ENCODE results near the gene CDKAL1. TPM values are rescaled to one million over a fixed set of nuclear protein-coding genes. Genes with fewer than 3 reads are reported as not detected.
"Not testable (repeated sequence)": the region's sequence is repeated elsewhere in the genome, so short reads cannot be mapped to it uniquely, and the experiment has no call there.

The CDKAL1 gene
- total RNA-seq, 1 experiment from 2014 or later, result 21.8 TPM

DNA sequence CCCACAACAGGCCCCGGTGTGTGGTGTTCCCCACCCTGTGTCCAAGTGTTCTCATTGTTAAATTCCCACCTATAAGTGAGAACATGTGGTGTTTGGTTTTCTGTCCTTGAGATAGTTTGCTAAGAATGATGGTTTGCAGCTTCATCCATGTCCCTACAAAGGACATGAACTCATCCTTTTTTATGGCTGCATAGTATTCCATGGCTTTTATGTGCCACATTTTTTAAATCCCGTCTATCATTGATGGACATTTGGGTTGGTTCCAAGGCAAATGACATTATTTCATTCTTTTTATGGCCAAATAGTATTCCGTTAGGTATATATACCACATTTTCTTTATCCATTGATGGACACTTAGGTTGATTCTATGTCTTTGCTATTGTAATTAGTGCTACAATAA is 186.9 kb downstream of the CDKAL1 start:
- not testable (repeated sequence) for H3K4me1 ChIP-seq; H3K27me3 ChIP-seq; DNase-seq; H3K36me3 ChIP-seq; H3K27ac ChIP-seq; H3K4me3 ChIP-seq; H3K9me3 ChIP-seq (replicated peaks)

- Histone ChIP-seq H3K27ac (no peak overlapping the region), H3K36me3 (no peaks in the 10 kb centered on the region), H3K4me3 (no peak overlapping the region), H3K9me3 (replicated peaks) (no peaks in the 10 kb centered on the region), H3K4me1 (peaks cover 6% of the 10 kb centered on the region; the same call in 1 of the 2 replicates), H3K27me3 (no peaks in the 10 kb centered on the region)
- DNase-seq, result no peak
Observed at GRCh38 chr6:20722455-20722854, 188.2 kb downstream of the CDKAL1 start.

GRCh38 chr6:20723236-20723635 is 189.0 kb downstream of the CDKAL1 start:
- H3K36me3 ChIP-seq, result no peaks in the 10 kb centered on the region
- no peaks in the 10 kb centered on the region for H3K9me3 ChIP-seq (replicated peaks)
- H3K4me1 ChIP-seq, result peaks cover 6% of the 10 kb centered on the region; the same call in 1 of the 2 replicates
- no peak overlapping the region for H3K4me3 ChIP-seq
- no peaks in the 10 kb centered on the region for H3K27me3 ChIP-seq
- no peak for DNase-seq
- no peak overlapping the region for H3K27ac ChIP-seq

- H3K4me3 ChIP-seq, result no peak overlapping the region
- no peaks in the 10 kb centered on the region for H3K4me1 ChIP-seq
- H3K9me3 ChIP-seq (replicated peaks), result no peaks in the 10 kb centered on the region
- DNase-seq, result no peak
- H3K36me3 ChIP-seq, result no peaks in the 10 kb centered on the region
- no peaks in the 10 kb centered on the region for H3K27me3 ChIP-seq
- no peak overlapping the region for H3K27ac ChIP-seq
Observed at GRCh38 chr6:20724443-20725190, 190.4 kb downstream of the CDKAL1 start.

GRCh38 chr6:20725235-20725634 is 191.0 kb downstream of the CDKAL1 start:
- not testable (repeated sequence) for DNase-seq; H3K36me3 ChIP-seq; H3K4me3 ChIP-seq; H3K4me1 ChIP-seq; H3K27me3 ChIP-seq; H3K27ac ChIP-seq; H3K9me3 ChIP-seq (replicated peaks)

DNA sequence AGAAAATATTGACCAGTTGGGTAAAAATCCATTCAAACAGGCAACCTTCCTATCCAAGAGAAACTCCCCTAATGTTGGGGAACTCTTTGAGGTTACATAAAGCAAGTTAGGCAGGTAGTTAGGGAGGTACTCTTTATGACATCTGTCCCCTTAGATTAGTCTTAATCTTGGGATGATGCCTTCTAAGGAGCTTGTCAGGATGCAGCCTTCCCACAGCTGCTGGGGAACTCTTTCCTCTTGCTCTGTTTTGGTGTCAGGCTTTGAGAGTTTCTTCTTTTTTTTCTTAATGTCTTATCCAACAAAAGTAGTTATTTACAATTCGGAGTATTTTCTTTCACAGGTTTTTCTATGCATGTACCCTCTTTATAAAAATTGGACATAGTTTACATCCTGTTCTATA is 194.8 kb downstream of the CDKAL1 start:
- Histone ChIP-seq H3K27me3 (no peaks in the 10 kb centered on the region), H3K9me3 (replicated peaks) (no peaks in the 10 kb centered on the region)
- no peak for DNase-seq

GRCh38 chr6:20732362-20732761 is 198.1 kb downstream of the CDKAL1 start:
- peak; percentile 72 for DNase-seq
- not testable (repeated sequence) for H3K9me3 ChIP-seq (replicated peaks); H3K4me1 ChIP-seq; H3K4me3 ChIP-seq; H3K36me3 ChIP-seq; H3K27me3 ChIP-seq
- H3K27ac ChIP-seq, result peak overlapping the region; percentile 66

More for the DNA sequence above, 194.8 kb downstream of the CDKAL1 start:
- no peaks in the 10 kb centered on the region for H3K36me3 ChIP-seq
- no peak overlapping the region for H3K4me3 ChIP-seq
- peaks cover 9% of the 10 kb centered on the region for H3K4me1 ChIP-seq
- H3K27ac ChIP-seq, result no peak overlapping the region

DNA sequence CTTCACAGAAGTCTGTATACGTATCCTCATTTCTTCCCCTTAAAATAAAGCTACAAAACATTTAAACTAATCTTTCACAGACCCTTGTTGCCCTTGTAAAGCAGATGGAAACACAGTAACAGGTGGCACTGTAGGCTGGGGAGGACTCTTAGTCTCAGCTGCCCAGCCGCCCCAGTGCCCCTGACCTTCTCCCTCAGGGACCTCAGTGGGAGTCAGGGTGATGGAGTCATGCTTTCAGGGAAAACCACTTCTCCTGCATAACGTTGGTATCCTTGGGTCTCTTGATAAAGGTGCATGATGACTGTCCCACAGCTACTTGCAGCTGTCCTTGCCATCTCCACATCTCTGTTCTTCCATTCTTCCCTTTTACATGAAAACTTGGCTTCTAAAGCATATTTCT is 198.6 kb downstream of the CDKAL1 start:
- DNase-seq, result peak; percentile 62 to 69
- Histone ChIP-seq H3K27ac (peak overlapping the region; percentile 66), H3K4me1 (peaks cover 9% of the 10 kb centered on the region), H3K9me3 (replicated peaks) (no peaks in the 10 kb centered on the region), H3K27me3 (no peaks in the 10 kb centered on the region), H3K4me3 (no peak overlapping the region), H3K36me3 (no peaks in the 10 kb centered on the region)

DNA sequence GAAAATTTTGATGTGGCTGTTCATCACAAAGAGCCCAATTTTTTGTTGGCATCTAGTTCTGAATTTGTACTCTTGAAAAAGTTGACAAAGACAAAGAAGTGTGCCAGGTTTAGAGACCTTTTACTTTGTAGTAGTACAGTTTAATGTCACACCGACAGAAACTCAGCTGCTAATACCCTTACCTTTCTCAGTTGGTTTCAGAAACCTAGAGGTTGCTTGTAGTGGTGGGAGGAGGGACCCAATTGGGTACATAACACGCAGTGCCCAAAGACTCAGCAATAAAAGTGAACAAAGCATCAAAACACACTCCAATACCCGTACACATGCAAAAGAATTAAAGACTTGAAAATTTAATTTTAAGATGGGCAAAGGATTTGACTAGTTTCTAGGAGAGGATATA is 203.7 kb downstream of the CDKAL1 start:
- peaks cover 6% of the 10 kb centered on the region for H3K4me1 ChIP-seq
- H3K9me3 ChIP-seq (replicated peaks), result no peaks in the 10 kb centered on the region

GRCh38 chr6:20740088-20740487 is 205.8 kb downstream of the CDKAL1 start:
- no peak overlapping the region for H3K4me3 ChIP-seq
- H3K27ac ChIP-seq, result no peak overlapping the region
- no peaks in the 10 kb centered on the region for H3K27me3 ChIP-seq
- no peak for DNase-seq
- H3K9me3 ChIP-seq (replicated peaks), result no peaks in the 10 kb centered on the region
- H3K36me3 ChIP-seq, result no peaks in the 10 kb centered on the region
- H3K4me1 ChIP-seq, result no peaks in the 10 kb centered on the region

More for the DNA sequence above, 203.7 kb downstream of the CDKAL1 start:
- H3K36me3 ChIP-seq, result no peaks in the 10 kb centered on the region
- no peaks in the 10 kb centered on the region for H3K27me3 ChIP-seq
- no peak overlapping the region for H3K27ac ChIP-seq
- no peak overlapping the region for H3K4me3 ChIP-seq
- no peak for DNase-seq

DNA sequence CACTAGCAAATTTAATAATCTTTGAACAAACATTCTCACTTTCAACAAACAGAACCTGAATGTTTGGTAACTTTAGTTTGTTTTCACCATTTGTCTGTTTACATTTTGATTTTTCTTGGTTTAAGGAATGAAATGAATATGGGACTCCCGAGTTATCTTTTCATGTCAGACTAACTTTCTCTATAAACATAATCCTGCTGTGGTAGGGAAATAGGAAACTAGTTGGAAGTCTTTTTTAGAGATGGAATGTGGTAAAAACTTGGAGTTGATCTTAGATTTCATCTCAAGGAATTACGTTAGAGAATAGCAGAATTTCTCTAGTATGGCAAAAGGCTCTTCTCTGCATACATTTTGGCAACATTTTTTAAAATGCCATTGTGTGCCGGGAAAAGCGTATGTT is 206.5 kb downstream of the CDKAL1 start:
- no peaks in the 10 kb centered on the region for H3K9me3 ChIP-seq (replicated peaks)

GRCh38 chr6:20741490-20741889 is 207.2 kb downstream of the CDKAL1 start:
- H3K27me3 ChIP-seq, result no peaks in the 10 kb centered on the region
- no peak for DNase-seq
- H3K4me1 ChIP-seq, result no peaks in the 10 kb centered on the region
- no peak overlapping the region for H3K4me3 ChIP-seq
- no peaks in the 10 kb centered on the region for H3K9me3 ChIP-seq (replicated peaks)
- H3K36me3 ChIP-seq, result no peaks in the 10 kb centered on the region
- H3K27ac ChIP-seq, result no peak overlapping the region

More for the DNA sequence above, 206.5 kb downstream of the CDKAL1 start:
- H3K36me3 ChIP-seq, result no peaks in the 10 kb centered on the region
- no peaks in the 10 kb centered on the region for H3K4me1 ChIP-seq
- no peak overlapping the region for H3K27ac ChIP-seq
- H3K27me3 ChIP-seq, result no peaks in the 10 kb centered on the region
- no peak for DNase-seq
- no peak overlapping the region for H3K4me3 ChIP-seq

GRCh38 chr6:20744911-20745557 is 210.8 kb downstream of the CDKAL1 start:
- Histone ChIP-seq H3K9me3 (replicated peaks) (no peaks in the 10 kb centered on the region), H3K27ac (no peak overlapping the region), H3K27me3 (no peaks in the 10 kb centered on the region), H3K4me1 (no peaks in the 10 kb centered on the region), H3K4me3 (no peak overlapping the region), H3K36me3 (no peaks in the 10 kb centered on the region)
- no peak for DNase-seq

DNA sequence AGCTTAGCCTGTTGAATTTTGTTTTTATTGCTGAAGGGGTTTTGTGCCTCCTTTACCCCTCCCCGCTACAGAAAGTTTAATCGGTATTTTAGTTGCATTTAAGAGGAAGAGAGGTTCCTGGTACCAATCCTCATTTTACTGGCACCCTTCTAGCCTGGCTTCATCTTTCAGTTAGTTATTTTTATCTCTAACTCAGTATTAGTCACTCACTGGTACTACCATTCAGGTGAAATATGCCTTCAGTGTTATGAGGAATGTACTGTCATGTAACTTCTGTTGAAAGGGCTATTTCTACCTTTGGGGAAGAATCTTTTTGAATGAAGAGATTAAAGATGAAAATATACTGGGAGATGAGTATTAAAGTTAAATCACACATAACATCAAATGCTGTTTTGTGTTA is 211.8 kb downstream of the CDKAL1 start:
- Histone ChIP-seq H3K36me3 (no peaks in the 10 kb centered on the region), H3K9me3 (replicated peaks) (no peaks in the 10 kb centered on the region), H3K4me1 (no peaks in the 10 kb centered on the region), H3K27ac (no peak overlapping the region), H3K27me3 (no peaks in the 10 kb centered on the region), H3K4me3 (no peak overlapping the region)
- no peak for DNase-seq

DNA sequence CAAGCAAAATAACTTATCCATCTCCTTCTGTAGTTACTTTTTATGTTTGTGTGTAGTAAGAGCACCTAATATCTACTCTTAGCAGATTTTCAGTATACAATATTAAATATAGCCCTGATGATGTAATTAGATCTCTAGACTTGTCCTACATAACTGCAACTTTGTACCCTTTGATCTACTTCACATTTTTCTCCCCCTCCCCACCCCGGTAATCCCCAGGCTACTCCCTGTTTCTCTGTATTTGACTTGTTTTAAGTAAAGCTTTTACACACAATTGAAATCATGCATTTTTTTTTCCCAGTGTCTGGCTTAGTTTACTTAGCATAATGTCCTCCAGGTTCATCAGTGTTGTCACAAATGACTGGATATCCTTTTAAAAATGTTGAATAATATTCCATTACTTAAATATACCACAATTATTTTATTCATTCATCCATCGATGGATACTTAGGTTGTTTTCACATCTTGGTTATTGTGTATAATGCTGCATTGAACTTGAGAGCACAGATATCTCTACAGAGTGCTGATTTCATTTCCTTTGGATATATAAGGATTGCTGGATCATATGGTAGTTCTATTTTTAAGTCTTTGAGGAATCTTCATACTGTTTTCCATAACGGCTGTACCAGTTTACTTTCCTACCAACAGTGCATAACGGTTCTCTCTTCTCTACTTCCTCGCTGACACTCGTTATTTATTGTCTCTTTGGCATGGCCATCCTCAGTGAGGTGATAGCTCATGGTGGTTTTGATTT is 212.7 kb downstream of the CDKAL1 start:
- H3K4me1 ChIP-seq, result no peaks in the 10 kb centered on the region
- H3K4me3 ChIP-seq, result no peak overlapping the region
- no peak overlapping the region for H3K27ac ChIP-seq
- no peaks in the 10 kb centered on the region for H3K36me3 ChIP-seq
- no peaks in the 10 kb centered on the region for H3K27me3 ChIP-seq
- DNase-seq, result no peak
- H3K9me3 ChIP-seq (replicated peaks), result no peaks in the 10 kb centered on the region
